BE2C (cell line): Measurements from ENCODE around the gene ADCY7.

Experiments used
- DNase-seq: peaks from one replicate; pipeline ENCODE4 v3.0.0-alpha.2; 2020
- H3K27me3 ChIP-seq: fragments of 250-450 bp; sonication (Bioruptor Pico); 2 replicates; pipeline ENCODE4 v1.5.1; 2020; ENCODE audit warnings: mild to moderate bottlenecking
- H3K36me3 ChIP-seq: fragments of 250-450 bp; sonication (Bioruptor Pico); 2 replicates; pipeline ENCODE4 v1.5.1; 2020; ENCODE audit warnings: mild to moderate bottlenecking
- H3K4me1 ChIP-seq: fragments of 250-450 bp; sonication (Bioruptor Pico); 2 replicates; pipeline ENCODE4 v1.5.1; 2020
- H3K4me3 ChIP-seq: 2 replicates; pipeline ENCODE4 v1.5.1; 2011; ENCODE audit warnings: low read depth, low read length
- H3K9me3 ChIP-seq: fragments of 250-450 bp; sonication (Bioruptor Pico); 2 replicates; pipeline ENCODE4 v1.5.1; 2020
- TF ChIP-seq, protein P1 (sequence below): IDR thresholded peaks from 2 replicates; pipeline ENCODE4 v1.5.1; 2012; ENCODE audit warnings: mild to moderate bottlenecking, low read depth, low read length

Gene ADCY7

GRCh38 chr16:50244140-50244503 lies 22.2 kb upstream of the ADCY7 start:
- no peaks in the 10 kb centered on the region for H3K36me3 ChIP-seq
- no peak for DNase-seq
- no peak overlapping the region for H3K4me3 ChIP-seq
- TF ChIP-seq, protein P1, sequence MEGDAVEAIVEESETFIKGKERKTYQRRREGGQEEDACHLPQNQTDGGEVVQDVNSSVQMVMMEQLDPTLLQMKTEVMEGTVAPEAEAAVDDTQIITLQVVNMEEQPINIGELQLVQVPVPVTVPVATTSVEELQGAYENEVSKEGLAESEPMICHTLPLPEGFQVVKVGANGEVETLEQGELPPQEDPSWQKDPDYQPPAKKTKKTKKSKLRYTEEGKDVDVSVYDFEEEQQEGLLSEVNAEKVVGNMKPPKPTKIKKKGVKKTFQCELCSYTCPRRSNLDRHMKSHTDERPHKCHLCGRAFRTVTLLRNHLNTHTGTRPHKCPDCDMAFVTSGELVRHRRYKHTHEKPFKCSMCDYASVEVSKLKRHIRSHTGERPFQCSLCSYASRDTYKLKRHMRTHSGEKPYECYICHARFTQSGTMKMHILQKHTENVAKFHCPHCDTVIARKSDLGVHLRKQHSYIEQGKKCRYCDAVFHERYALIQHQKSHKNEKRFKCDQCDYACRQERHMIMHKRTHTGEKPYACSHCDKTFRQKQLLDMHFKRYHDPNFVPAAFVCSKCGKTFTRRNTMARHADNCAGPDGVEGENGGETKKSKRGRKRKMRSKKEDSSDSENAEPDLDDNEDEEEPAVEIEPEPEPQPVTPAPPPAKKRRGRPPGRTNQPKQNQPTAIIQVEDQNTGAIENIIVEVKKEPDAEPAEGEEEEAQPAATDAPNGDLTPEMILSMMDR = no peak
- peaks cover 5% of the 10 kb centered on the region for H3K27me3 ChIP-seq
- H3K9me3 ChIP-seq = no peaks in the 10 kb centered on the region
- peaks cover 2% of the 10 kb centered on the region for H3K4me1 ChIP-seq

GRCh38 chr16:50244504-50245416 lies 21.6 kb upstream of the ADCY7 start:
- H3K4me3 ChIP-seq = no peak overlapping the region

DNA sequence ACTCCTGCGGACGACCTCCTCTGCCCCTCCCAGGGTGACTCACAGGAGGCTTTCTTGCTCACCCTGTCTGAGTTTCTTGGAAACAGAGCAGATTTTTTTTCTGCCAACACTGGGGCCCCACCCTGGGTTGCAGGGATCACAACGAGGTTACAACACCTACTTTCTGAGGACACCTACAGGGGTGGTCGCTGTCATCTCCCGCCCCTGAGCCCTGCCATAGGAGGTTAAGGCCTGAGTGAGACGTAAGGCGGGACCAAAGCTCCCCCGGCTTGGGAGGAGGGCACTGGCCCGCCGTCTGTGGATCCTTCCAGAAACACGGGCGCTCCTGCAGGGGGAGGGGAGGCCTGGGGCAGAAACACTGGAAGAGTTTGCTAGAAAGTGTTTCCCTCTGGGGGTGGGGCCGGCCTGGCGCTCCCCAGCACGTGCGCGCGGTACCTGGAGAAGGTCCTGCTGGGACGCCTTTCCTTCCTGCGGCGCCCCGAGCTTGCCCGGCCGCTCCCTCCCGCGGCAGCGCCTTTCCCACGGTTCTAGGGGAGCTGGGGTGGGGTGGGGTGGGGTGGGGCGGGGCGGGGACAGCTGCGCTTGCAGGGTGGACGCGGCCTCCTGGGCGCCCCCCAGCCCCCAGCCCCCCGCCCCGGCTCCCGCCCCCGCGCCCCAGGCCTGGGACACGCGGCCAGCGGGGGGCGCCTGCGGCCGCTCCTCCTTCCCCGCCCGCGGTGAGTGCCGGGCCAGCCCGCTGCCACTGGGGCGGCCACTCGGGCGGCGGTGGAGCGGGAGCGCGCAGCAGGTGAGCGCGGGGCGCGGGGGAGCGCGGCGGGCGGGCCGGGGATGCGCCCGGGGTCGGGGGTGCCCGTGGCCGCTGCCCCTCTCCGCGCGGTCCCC lies 20.7 kb upstream of the ADCY7 start:
- peak; percentile 67 for DNase-seq
- Histone ChIP-seq H3K9me3 (no peaks in the 10 kb centered on the region), H3K4me3 (peak overlapping the region; percentile 70), H3K36me3 (no peaks in the 10 kb centered on the region), H3K27me3 (peaks cover 5% of the 10 kb centered on the region), H3K4me1 (peaks cover 2% of the 10 kb centered on the region)
- TF ChIP-seq, protein P1 = 0 out of 2 replicates have a peak, but pooled peaks have one; percentile 5

More at GRCh38 chr16:50244504-50245416, 21.6 kb upstream of the ADCY7 start:
- no peaks in the 10 kb centered on the region for H3K36me3 ChIP-seq
- H3K9me3 ChIP-seq = no peaks in the 10 kb centered on the region
- peaks cover 2% of the 10 kb centered on the region for H3K4me1 ChIP-seq
- TF ChIP-seq, protein P1 = no peak
- no peak for DNase-seq
- H3K27me3 ChIP-seq = peaks cover 5% of the 10 kb centered on the region

DNA sequence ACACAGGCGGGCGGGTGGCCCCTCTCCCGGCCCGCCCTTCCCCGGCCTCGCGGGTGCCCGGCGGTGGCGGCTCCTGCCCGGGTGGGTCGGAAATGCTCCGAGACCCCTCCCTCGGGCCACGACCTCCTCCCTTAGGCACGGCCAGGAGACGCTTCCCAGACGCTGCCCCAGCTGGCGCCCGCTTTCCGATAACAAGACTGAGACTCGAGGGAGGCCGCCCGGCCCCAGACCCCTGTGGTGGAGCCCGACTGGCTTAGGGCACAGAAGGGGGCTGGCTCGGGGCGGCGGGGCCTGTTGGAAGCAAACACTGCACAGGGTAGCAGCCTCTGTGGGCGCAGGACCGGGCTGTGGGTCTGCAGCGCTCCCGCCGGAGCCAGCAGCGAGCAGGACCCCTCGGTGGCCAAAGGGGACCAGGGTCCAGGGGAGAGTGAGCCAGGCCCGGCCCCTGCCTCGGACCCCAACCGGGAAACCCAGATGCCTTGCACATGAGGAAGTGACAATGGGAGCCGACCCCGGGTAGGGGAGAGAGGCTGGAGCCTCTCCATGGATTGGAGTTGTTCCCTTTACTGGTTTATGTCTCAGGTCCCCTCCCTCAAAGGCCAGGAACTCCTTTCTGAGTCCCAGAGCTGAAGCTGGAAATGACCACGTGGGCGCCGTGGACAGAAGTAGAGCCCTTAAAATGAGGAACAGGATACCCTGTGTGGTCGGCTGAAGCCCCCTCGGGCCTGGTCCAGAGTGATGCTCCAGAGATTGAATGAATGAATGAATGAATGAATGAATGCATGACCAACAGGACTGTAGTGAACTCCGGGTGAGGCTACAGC lies 19.8 kb upstream of the ADCY7 start:
- H3K9me3 ChIP-seq = no peaks in the 10 kb centered on the region
- H3K4me1 ChIP-seq = peaks cover 2% of the 10 kb centered on the region
- TF ChIP-seq, protein P1 = no peak
- peak overlapping the region; percentile 70 for H3K4me3 ChIP-seq
- DNase-seq = peak; percentile 60
- H3K36me3 ChIP-seq = no peaks in the 10 kb centered on the region
- no peaks in the 10 kb centered on the region for H3K27me3 ChIP-seq

GRCh38 chr16:50247123-50247905 lies 19.0 kb upstream of the ADCY7 start:
- Histone ChIP-seq H3K4me1 (peaks cover 2% of the 10 kb centered on the region), H3K9me3 (no peaks in the 10 kb centered on the region), H3K4me3 (no peak overlapping the region), H3K27me3 (no peaks in the 10 kb centered on the region), H3K36me3 (no peaks in the 10 kb centered on the region)
- no peak for DNase-seq
- TF ChIP-seq, protein P1 = no peak
